IMR-90 (cell line): ENCODE data around the gene FRYL. TPM values are rescaled to one million over a fixed set of nuclear protein-coding genes. Genes with fewer than 3 reads are reported as not detected.

Experiments
- ATAC-seq: fragments of 200-7000 bp; cut with Tn5 transposase; 2 replicates; pipeline ENCODE4 v1.9.1; 2020; ENCODE audit warnings: low read depth, mild to moderate bottlenecking, moderate library complexity
- BruUV-seq: library from RNA; stranded (reverse); fragments of 400-500 nt; replicated peaks from 2 replicates; lab custom pipeline; 2021; lab: Mats Ljungman, UMichigan
- CTCF ChIA-PET: fragments of 300-600 bp; formaldehyde crosslinking; extraction: SDS; loops from one replicate; lab custom pipeline; 2021; ENCODE audit warnings: antibody characterized with exemption; lab: Yijun Ruan, JAX
- POLR2A ChIA-PET: fragments of 300-600 bp; sonication (Branson Sonifier 250); formaldehyde crosslinking; loops from one replicate; lab custom pipeline; 2022; ENCODE audit warnings: antibody characterized with exemption; ENCODE audit not compliant: unreplicated experiment; lab: Charles Lee
- DNase-seq: peaks from one replicate; pipeline ENCODE4 v3.0.0; 2013
- H2AFZ ChIP-seq: replicated peaks from 2 replicates; pipeline ENCODE3; 2013; ENCODE audit warnings: low read length, mild to moderate bottlenecking; ENCODE audit not compliant: poor library complexity
- H2AK5ac ChIP-seq: 2 replicates; pipeline ENCODE4 v1.6.1; 2013; ENCODE audit warnings: low read depth, low read length, inconsistent platforms
- H2AK9ac ChIP-seq: replicated peaks from 2 replicates; pipeline ENCODE3; 2013; ENCODE audit warnings: mild to moderate bottlenecking, low read depth, low read length, moderate library complexity; ENCODE audit not compliant: poor library complexity
- H2BK120ac ChIP-seq: 2 replicates; pipeline ENCODE4 v1.6.1; 2013; ENCODE audit warnings: low read depth, low read length, inconsistent platforms
- H2BK15ac ChIP-seq: 3 replicates; pipeline ENCODE4 v1.6.1; 2013; ENCODE audit warnings: low read depth, low read length, inconsistent platforms
- H2BK20ac ChIP-seq: 2 replicates; pipeline ENCODE4 v1.6.1; 2013; ENCODE audit warnings: low read depth, mild to moderate bottlenecking, inconsistent platforms, low read length, moderate library complexity
- H2BK5ac ChIP-seq: 2 replicates; pipeline ENCODE4 v1.6.1; 2013; ENCODE audit warnings: mild to moderate bottlenecking, low read depth, low read length, inconsistent platforms; ENCODE audit not compliant: poor library complexity, severe bottlenecking
- H3K14ac ChIP-seq: replicated peaks from 2 replicates; pipeline ENCODE4 v1.6.1; 2013; ENCODE audit warnings: low read depth, low read length, inconsistent platforms
- H3K18ac ChIP-seq: 2 replicates; pipeline ENCODE4 v1.6.1; 2013; ENCODE audit warnings: low read depth, low read length, control low read depth
- H3K23ac ChIP-seq: 2 replicates; pipeline ENCODE4 v1.6.1; 2013; ENCODE audit warnings: low read depth, low read length, inconsistent platforms
- H3K27ac ChIP-seq: 2 replicates; pipeline ENCODE4 v1.5.1; 2013; ENCODE audit warnings: mild to moderate bottlenecking, control low read depth, low read length; ENCODE audit not compliant: insufficient read depth
- H3K27me3 ChIP-seq: 2 replicates; pipeline ENCODE4 v1.6.1; 2013; ENCODE audit warnings: low read length; ENCODE audit not compliant: control insufficient read depth, insufficient read depth
- H3K36me3 ChIP-seq: 2 replicates; pipeline ENCODE4 v1.6.1; 2013; ENCODE audit warnings: low read length, mixed read lengths; ENCODE audit not compliant: control insufficient read depth, insufficient read depth
- H3K4ac ChIP-seq: 2 replicates; pipeline ENCODE4 v1.6.1; 2013; ENCODE audit warnings: low read depth, low read length, inconsistent platforms
- H3K4me1 ChIP-seq: 2 replicates; pipeline ENCODE4 v1.6.1; 2013; ENCODE audit warnings: low read length, mixed read lengths; ENCODE audit not compliant: control insufficient read depth, insufficient read depth
- H3K4me2 ChIP-seq: 2 replicates; pipeline ENCODE4 v1.6.1; 2013; ENCODE audit warnings: low read depth, mild to moderate bottlenecking, control low read depth, low read length, moderate library complexity
- H3K4me3 ChIP-seq: 2 replicates; pipeline ENCODE4 v1.5.1; 2013; ENCODE audit warnings: low read depth, mild to moderate bottlenecking, control low read depth, low read length, moderate library complexity; ENCODE audit not compliant: insufficient read depth
- H3K56ac ChIP-seq: 2 replicates; pipeline ENCODE4 v1.6.1; 2013; ENCODE audit warnings: low read length, inconsistent platforms; ENCODE audit not compliant: insufficient read depth; ENCODE audit errors: extremely low read depth
- H3K79me1 ChIP-seq, 2 experiments: 2 replicates each; pipeline ENCODE4 v1.6.1; 2013; ENCODE audit warnings: low read length in 2 of 2, inconsistent platforms in 1 of 2, low read depth in 1 of 2
- H3K9ac ChIP-seq: 2 replicates; pipeline ENCODE4 v1.6.1; 2013; ENCODE audit warnings: low read depth, low read length, control low read depth
- H3K9me1 ChIP-seq: 2 replicates; pipeline ENCODE4 v1.6.1; 2013; ENCODE audit warnings: low read length, inconsistent platforms; ENCODE audit not compliant: insufficient read depth
- H3K9me3 ChIP-seq: 2 replicates; pipeline ENCODE4 v1.6.1; 2013; ENCODE audit warnings: low read length; ENCODE audit not compliant: control insufficient read depth, insufficient read depth
- H4K20me1 ChIP-seq: 2 replicates; pipeline ENCODE4 v1.6.1; 2013; ENCODE audit warnings: low read length, inconsistent platforms; ENCODE audit not compliant: insufficient read depth
- H4K5ac ChIP-seq: 2 replicates; pipeline ENCODE4 v1.6.1; 2013; ENCODE audit warnings: mild to moderate bottlenecking, low read depth, low read length, control low read depth
- H4K8ac ChIP-seq, 2 experiments: 2 replicates each; pipeline ENCODE4 v1.6.1; 2013; ENCODE audit warnings: low read depth in 2 of 2, low read length in 2 of 2, control low read depth in 1 of 2, inconsistent platforms in 1 of 2
- H4K91ac ChIP-seq: 2 replicates; pipeline ENCODE4 v1.6.1; 2013; ENCODE audit warnings: low read depth, low read length, inconsistent platforms; ENCODE audit not compliant: insufficient read depth
- FOS ChIP-seq: fragments of 150-350 bp; IDR thresholded peaks from 2 replicates; pipeline ENCODE4 v1.6.1; 2016; ENCODE audit warnings: low read depth, low read length
- MAZ ChIP-seq: IDR thresholded peaks from 2 replicates; pipeline ENCODE4 v1.6.1; 2012; ENCODE audit warnings: low read depth, mild to moderate bottlenecking, low read length, improper control_type of control experiment, moderate library complexity, borderline replicate concordance
- POLR2A ChIP-seq: IDR thresholded peaks from 2 replicates; pipeline ENCODE4 v1.6.1; 2012; ENCODE audit warnings: mild to moderate bottlenecking, low read depth, low read length
- RCOR1 ChIP-seq: IDR thresholded peaks from 2 replicates; pipeline ENCODE4 v1.6.1; 2012; ENCODE audit warnings: mild to moderate bottlenecking, low read length, improper control_type of control experiment; ENCODE audit not compliant: insufficient replicate concordance
- WGBS, 2 experiments: methylation state at CpG; one replicate each; pipeline versions ENCODE4 v1.1.5 to v1.1.7; 2013; ENCODE audit warnings: missing lambda C conversion rate in 2 of 2; ENCODE audit not compliant: insufficient read length in 1 of 2; ENCODE audit errors: extremely low coverage in 2 of 2; 5-methylcytosine and 5-hydroxymethylcytosine counted together
- dilution Hi-C: fragments of 300-500 bp; cut with HindIII; formaldehyde crosslinking; loops from one replicate; pipeline ENCODE4 v1.14.3; 2018; ENCODE audit warnings: low sequenced_read_pairs; ENCODE audit not compliant: unreplicated experiment
- in situ Hi-C: fragments of 300-500 bp; cut with MboI; formaldehyde crosslinking; loops from 3 replicates; pipeline ENCODE4 v1.14.3; 2019; ENCODE audit warnings: low sequenced_read_pairs, inconsistent platforms, mixed read lengths
- intact Hi-C: fragments of 100-400 bp; cut with micrococcal nuclease; formaldehyde crosslinking; loops from 2 replicates; pipeline ENCODE4 v1.10.0; 2022
- polyA plus RNA-seq, 3 experiments: library from polyadenylated mRNA; depleted of rRNA; stranded (reverse); fragments of >200 nt; gene quantifications; 2 replicates each; pipeline ENCODE4 v1.2.3, GENCODE V29; 2012; ENCODE audit warnings: low replicate concordance in 1 of 3
- total RNA-seq: library from RNA; depleted of rRNA; stranded (reverse); fragments of >200 nt; gene quantifications from 2 replicates; pipeline ENCODE4 v1.2.3, GENCODE V29; 2012

The FRYL gene
- total and polyA plus RNA-seq, 2 of the 4 experiments (the other 2 are of a cell fraction) = 9.9 to 77.4 TPM

DNA sequence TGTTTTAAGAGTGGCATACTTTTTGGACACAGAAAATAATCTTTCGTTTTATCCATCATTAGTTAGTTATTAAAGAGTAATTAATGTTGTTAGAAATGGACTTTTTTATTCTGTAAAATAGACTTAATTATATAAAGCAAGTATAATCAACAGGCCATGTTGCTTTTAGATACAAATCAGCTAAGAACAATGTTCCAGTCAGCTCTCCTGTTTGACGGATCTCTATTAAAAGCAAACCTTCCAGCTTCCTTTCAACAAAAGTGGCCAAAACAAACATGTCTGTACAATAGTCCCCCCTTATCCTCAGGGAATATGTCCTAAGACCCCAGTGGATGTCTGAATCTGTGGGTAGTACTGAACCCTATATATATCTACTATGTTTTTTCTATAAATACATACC lies 301.8 kb downstream of the FRYL start:
- H3K4me2 ChIP-seq = no peak overlapping the region
- peaks cover 29% of the 10 kb centered on the region for H3K27me3 ChIP-seq
- no peak overlapping the region for H3K4me3 ChIP-seq
- H3K9ac ChIP-seq = no peak overlapping the region
- no CpG with 5 or more reads among the region's 2 CpGs for WGBS, 2 experiments
- in situ Hi-C loops (loop anchor here (25.0 kb wide), 1 partner anchor 91 kb away; no protein-coding TSS in a partner anchor), dilution Hi-C loops (no loop called here), intact Hi-C loops (no loop called here)
- H2BK120ac ChIP-seq = no peak overlapping the region
- no peak overlapping the region for H2AK5ac ChIP-seq
- no peak overlapping the region for H2AFZ ChIP-seq
- H3K18ac ChIP-seq = no peak overlapping the region
- H3K9me1 ChIP-seq = no peaks in the 10 kb centered on the region
- no peak overlapping the region for H2BK5ac ChIP-seq
- H3K4ac ChIP-seq = no peak overlapping the region
- H4K8ac ChIP-seq = no peak overlapping the region
- peaks cover 3% of the 10 kb centered on the region; the same call in 1 of the 2 replicates for H3K9me3 ChIP-seq
- H2AK9ac ChIP-seq = no peak overlapping the region
- POLR2A ChIA-PET = no interaction called here
- H4K91ac ChIP-seq = no peak overlapping the region
- no peaks in the 10 kb centered on the region for H3K36me3 ChIP-seq
- no peaks in the 10 kb centered on the region for H3K4me1 ChIP-seq
- BruUV-seq = no TSS peak
- H3K14ac ChIP-seq = no peak overlapping the region
- no peak for ATAC-seq
- TF ChIP-seq RCOR1 (no peak), POLR2A (no peak), FOS (no peak), MAZ (no peak)
- H2BK15ac ChIP-seq = no peak overlapping the region
- H4K20me1 ChIP-seq = no peaks in the 10 kb centered on the region
- H4K5ac ChIP-seq = no peak overlapping the region
- no peak overlapping the region for H3K27ac ChIP-seq
- no peak for DNase-seq
- H3K56ac ChIP-seq = no peak overlapping the region
- H2BK20ac ChIP-seq = no peak overlapping the region
- CTCF ChIA-PET = no interaction called here
- H3K79me1 ChIP-seq = no peaks in the 10 kb centered on the region
- H3K23ac ChIP-seq = no peak overlapping the region
